Activated B cell treated with CpG ODN at 0.5 μM for 24 hours (primary cell): ENCODE results near the gene SSH2. TPM values are rescaled to one million over a fixed set of nuclear protein-coding genes. Genes with fewer than 3 reads are reported as not detected.
"Not testable (repeated sequence)": the region's sequence is repeated elsewhere in the genome, so short reads cannot be mapped to it uniquely, and the experiment has no call there.

Experiments used
- ATAC-seq: fragments of 200-7000 bp; cut with Tn5 transposase; one replicate; pipeline ENCODE4 v1.10.0; 2021; ENCODE audit warnings: low read depth, mild to moderate bottlenecking, moderate library complexity
- CTCF ChIA-PET: fragments of 350-600 bp; sonication (Branson Sonifier 250); formaldehyde crosslinking; loops from one replicate; lab custom pipeline; 2021; ENCODE audit warnings: antibody characterized with exemption; lab: Charles Lee
- POLR2A ChIA-PET: fragments of 350-600 bp; sonication (Branson Sonifier 250); formaldehyde crosslinking; loops from one replicate; lab custom pipeline; 2021; ENCODE audit warnings: antibody characterized with exemption; lab: Charles Lee
- DNase-seq: peaks from one replicate; pipeline ENCODE4 v3.0.0; 2022
- H3K27ac Mint-ChIP-seq: one replicate; pipeline ENCODE4 v1.8.0; 2020; ENCODE audit warnings: mixed read lengths
- H3K27me3 Mint-ChIP-seq: one replicate; pipeline ENCODE4 v1.8.0; 2021; ENCODE audit warnings: mixed read lengths
- H3K36me3 Mint-ChIP-seq: one replicate; pipeline ENCODE4 v1.8.0; 2021; ENCODE audit warnings: low read depth, mixed read lengths
- H3K4me1 Mint-ChIP-seq: one replicate; pipeline ENCODE4 v1.8.0; 2021; ENCODE audit warnings: mixed read lengths
- H3K4me3 Mint-ChIP-seq: one replicate; pipeline ENCODE4 v1.8.0; 2020; ENCODE audit warnings: mild to moderate bottlenecking, mixed read lengths
- H3K9me3 Mint-ChIP-seq: one replicate; pipeline ENCODE4 v1.8.0; 2020; ENCODE audit warnings: mixed read lengths
- CTCF ChIP-seq: fragments of 200-600 bp; IDR thresholded peaks from one replicate; pipeline ENCODE4 v1.8.0; 2022; ENCODE audit warnings: antibody characterized with exemption, mild to moderate bottlenecking
- intact Hi-C: fragments of 100-400 bp; cut with micrococcal nuclease; formaldehyde crosslinking; loops from one replicate; pipeline ENCODE4 v1.15.1; 2024
- total RNA-seq: library from RNA; stranded (reverse); gene quantifications from 2 replicates; pipeline ENCODE4 v1.2.3, GENCODE V29; 2022

SSH2 gene
- total RNA-seq, 1 donor from 2014 or later, result 95.7 TPM

GRCh38 chr17:29682987-29683386 lies 247.0 kb downstream of the SSH2 start:
- ChIA-PET CTCF (interaction anchor here (0.8 to 4.6 kb wide), 9 partner anchors 10 to 96 kb away, joined by 3 to 45 read pairs (median 6); no protein-coding TSS in a partner anchor), POLR2A (interaction anchor here (1.0 to 4.0 kb wide), 4 partner anchors 23 to 78 kb away, joined by 3 to 33 read pairs (median 28); no protein-coding TSS in a partner anchor)
- Mint-ChIP-seq H3K9me3 (no peaks in the 10 kb centered on the region), H3K4me3 (no peak overlapping the region), H3K4me1 (peaks cover 21% of the 10 kb centered on the region), H3K36me3 (peaks cover 58% of the 10 kb centered on the region), H3K27me3 (no peaks in the 10 kb centered on the region), H3K27ac (peak overlapping the region; percentile 73)
- no peak for ATAC-seq
- intact Hi-C loops, result loop anchor here (1.0 to 5.0 kb wide), 6 partner anchors 7 to 96 kb away; no protein-coding TSS in a partner anchor
- DNase-seq, result no peak
- TF ChIP-seq CTCF, result no peak

GRCh38 chr17:29682054-29682453 lies 248.0 kb downstream of the SSH2 start:
- H3K4me3 Mint-ChIP-seq, result peak overlapping the region; percentile 21
- no peaks in the 10 kb centered on the region for H3K9me3 Mint-ChIP-seq
- DNase-seq (no peak), ATAC-seq (peak; percentile 93)
- peak overlapping the region; percentile 81 for H3K27ac Mint-ChIP-seq
- intact Hi-C loops, result loop anchor here (1.0 to 5.0 kb wide), 6 partner anchors 8 to 97 kb away; no protein-coding TSS in a partner anchor
- peaks cover 27% of the 10 kb centered on the region for H3K4me1 Mint-ChIP-seq
- POLR2A ChIA-PET, result interaction anchor here (0.6 to 4.0 kb wide), 11 partner anchors 10 to 97 kb away, joined by 3 to 33 read pairs (median 6); no protein-coding TSS in a partner anchor
- CTCF ChIA-PET, result interaction anchor here (0.7 to 4.6 kb wide), 16 partner anchors 9 to 249 kb away, joined by 3 to 45 read pairs (median 4); no protein-coding TSS in a partner anchor
- H3K27me3 Mint-ChIP-seq, result no peaks in the 10 kb centered on the region
- H3K36me3 Mint-ChIP-seq, result peaks cover 57% of the 10 kb centered on the region
- TF ChIP-seq CTCF, result no peak

- no peak for DNase-seq
- no peak for ATAC-seq
- H3K27me3 Mint-ChIP-seq, result no peaks in the 10 kb centered on the region
- ChIA-PET POLR2A (interaction anchor here (0.7 kb wide), 1 partner anchor 57 kb away, joined by 3 read pairs; no protein-coding TSS in a partner anchor), CTCF (no interaction called here)
- no peak overlapping the region for H3K27ac Mint-ChIP-seq
- no peak for TF ChIP-seq CTCF
- H3K9me3 Mint-ChIP-seq, result no peaks in the 10 kb centered on the region
- no peak overlapping the region for H3K4me3 Mint-ChIP-seq
- H3K4me1 Mint-ChIP-seq, result peaks cover 35% of the 10 kb centered on the region
- peaks cover 71% of the 10 kb centered on the region for H3K36me3 Mint-ChIP-seq
- intact Hi-C loops, result no loop called here
These were observed 252.2 kb downstream of the SSH2 start for GRCh38 chr17:29677824-29678223.

- Mint-ChIP-seq H3K27me3 (no peaks in the 10 kb centered on the region), H3K4me3 (no peak overlapping the region), H3K27ac (peak overlapping the region; percentile 72), H3K36me3 (peaks cover 76% of the 10 kb centered on the region), H3K4me1 (peaks cover 32% of the 10 kb centered on the region), H3K9me3 (no peaks in the 10 kb centered on the region)
- intact Hi-C loops, result no loop called here
- ChIA-PET CTCF (no interaction called here), POLR2A (interaction anchor here (0.7 kb wide), 1 partner anchor 56 kb away, joined by 3 read pairs; no protein-coding TSS in a partner anchor)
- DNase-seq, result no peak
- TF ChIP-seq CTCF, result no peak
- ATAC-seq, result no peak
These were observed 252.7 kb downstream of the SSH2 start for GRCh38 chr17:29677221-29677791.

GRCh38 chr17:29675961-29676360 lies 254.1 kb downstream of the SSH2 start:
- intact Hi-C loops, DNase-seq, H3K9me3 Mint-ChIP-seq, H3K27ac Mint-ChIP-seq, H3K27me3 Mint-ChIP-seq, CTCF ChIA-PET, POLR2A ChIA-PET, H3K4me3 Mint-ChIP-seq, ATAC-seq: not testable (repeated sequence)
- H3K36me3 Mint-ChIP-seq, result peaks cover 78% of the 10 kb centered on the region
- H3K4me1 Mint-ChIP-seq, result peaks cover 24% of the 10 kb centered on the region
